Measurements from ENCODE around the gene EGFL8. TPM values are rescaled to one million over a fixed set of nuclear protein-coding genes. Genes with fewer than 3 reads are reported as not detected.

The EGFL8 gene
- total and polyA plus RNA-seq, 8 donors = 2.2 to 46.8 (median 6.0) TPM

GRCh38 chr6:32146287-32146686 is 18.1 kb upstream of the EGFL8 start:
- Histone ChIP-seq H3K4me1 (no peaks in the 10 kb centered on the region), H3K4me3 (no peak overlapping the region), H3K9me3 (no peaks in the 10 kb centered on the region), H3K27ac (no peak overlapping the region), H3K27me3 (no peaks in the 10 kb centered on the region), H3K36me3 (no peaks in the 10 kb centered on the region)
- WGBS, 2 donors = 74 to 77% methylated on average over 1 of the region's 1 CpG
- intact Hi-C loops (cut with DNase I) = no loop called here
- DNase-seq = no peak
- no peak for TF ChIP-seq CTCF (IDR thresholded peaks at IDR 0.05)
- no peak for ATAC-seq
- no peak for FAIRE-seq

- no peak for DNase-seq
- H3K27me3 ChIP-seq = no peaks in the 10 kb centered on the region
- H3K36me3 ChIP-seq = no peaks in the 10 kb centered on the region
- no peak overlapping the region for H3K27ac ChIP-seq
- WGBS, 2 donors = 31 to 38% methylated on average over 4 of the region's 4 CpGs
- no peak for FAIRE-seq
- no peaks in the 10 kb centered on the region for H3K4me1 ChIP-seq
- no peaks in the 10 kb centered on the region for H3K9me3 ChIP-seq
- no peak for TF ChIP-seq CTCF (IDR thresholded peaks at IDR 0.05)
- no peak overlapping the region for H3K4me3 ChIP-seq
- intact Hi-C loops (cut with DNase I) = no loop called here
- no peak for ATAC-seq
These were observed 17.7 kb upstream of the EGFL8 start for GRCh38 chr6:32146687-32147086.

- intact Hi-C loops (cut with DNase I) = no loop called here
- no peaks in the 10 kb centered on the region for H3K36me3 ChIP-seq
- 86 to 90% methylated on average over 4 of the region's 4 CpGs for WGBS, 2 donors
- H3K4me1 ChIP-seq = no peaks in the 10 kb centered on the region
- FAIRE-seq (no peak), ATAC-seq (no peak), DNase-seq (no peak)
- no peak overlapping the region for H3K4me3 ChIP-seq
- TF ChIP-seq CTCF (IDR thresholded peaks at IDR 0.05) = no peak
- H3K27me3 ChIP-seq = no peaks in the 10 kb centered on the region
- H3K27ac ChIP-seq = no peak overlapping the region
- H3K9me3 ChIP-seq = no peaks in the 10 kb centered on the region
These were observed 16.8 kb upstream of the EGFL8 start for GRCh38 chr6:32147401-32148132.

GRCh38 chr6:32148289-32149091 is 15.9 kb upstream of the EGFL8 start:
- no peak for TF ChIP-seq CTCF (IDR thresholded peaks at IDR 0.05)
- intact Hi-C loops (cut with DNase I) = no loop called here
- FAIRE-seq (no peak), DNase-seq (peak; percentile 61 to 88 (median 82)), ATAC-seq (peak; percentile 86 to 95 (median 92))
- 14 to 19% methylated on average over 39 of the region's 39 CpGs for WGBS, 2 donors
- H3K4me1 ChIP-seq = no peaks in the 10 kb centered on the region
- H3K9me3 ChIP-seq = no peaks in the 10 kb centered on the region
- H3K4me3 ChIP-seq = peak overlapping the region in 2 of 4 donors; percentile 15 to 46
- no peaks in the 10 kb centered on the region for H3K36me3 ChIP-seq
- no peaks in the 10 kb centered on the region for H3K27me3 ChIP-seq
- H3K27ac ChIP-seq = no peak overlapping the region
